Lower lobe of right lung (tissue), 2 donors: ENCODE results near the gene CEND1. TPM values are rescaled to one million over a fixed set of nuclear protein-coding genes. Genes with fewer than 3 reads are reported as not detected.

ENCODE experiments used
- ATAC-seq, 2 donors: fragments of 200-7000 bp; cut with Tn5 transposase; one replicate each; pipeline ENCODE4 v1.9.1; 2020 to 2022; ENCODE audit warnings: mild to moderate bottlenecking in 2 of 2, moderate library complexity in 2 of 2
- DNase-seq: peaks from one replicate; pipeline ENCODE4 v3.0.0-alpha.2; 2020
- H3K27ac ChIP-seq: fragments of 200-600 bp; one replicate; pipeline ENCODE4 v1.8.0; 2022
- H3K27me3 ChIP-seq: fragments of 200-600 bp; one replicate; pipeline ENCODE4 v1.8.0; 2022; ENCODE audit warnings: low read depth
- H3K36me3 ChIP-seq: fragments of 200-600 bp; one replicate; pipeline ENCODE4 v1.8.0; 2022; ENCODE audit warnings: mild to moderate bottlenecking
- H3K4me1 ChIP-seq: fragments of 200-600 bp; one replicate; pipeline ENCODE4 v1.8.0; 2022
- H3K4me3 ChIP-seq: fragments of 200-600 bp; one replicate; pipeline ENCODE4 v1.8.0; 2022; ENCODE audit warnings: mild to moderate bottlenecking
- H3K9me3 ChIP-seq: fragments of 200-600 bp; one replicate; pipeline ENCODE4 v1.8.0; 2022
- CTCF ChIP-seq: fragments of 200-600 bp; IDR thresholded peaks from one replicate; pipeline ENCODE4 v1.8.0; 2022; ENCODE audit warnings: antibody characterized with exemption, mild to moderate bottlenecking
- intact Hi-C: fragments of 100-400 bp; cut with DNase I; formaldehyde crosslinking; loops from one replicate; pipeline ENCODE4 v1.11.0; 2022
- total RNA-seq: library from RNA; stranded (reverse); fragmentation: NEBNext Ultra II Directional; extraction: Animal tissue kit (Norgen Biotek cat#: 25700); gene quantifications from one replicate; pipeline ENCODE4 v1.2.1, GENCODE V29; 2021
- donor health status: DM: no; HTN: yes; CAD: no; lungs with severe emphysema.

CEND1 gene
- total RNA-seq, 1 donor from 2014 or later = not detected

GRCh38 chr11:836700-837099 is 46.8 kb upstream of the CEND1 start:
- DNase-seq = no peak
- intact Hi-C loops = no loop called here
- no peak for TF ChIP-seq CTCF
- ATAC-seq = no peak
- H3K36me3 ChIP-seq = peaks cover 52% of the 10 kb centered on the region
- H3K9me3 ChIP-seq = no peaks in the 10 kb centered on the region
- no peak overlapping the region for H3K27ac ChIP-seq
- H3K4me3 ChIP-seq = no peak overlapping the region
- H3K27me3 ChIP-seq = no peaks in the 10 kb centered on the region
- peaks cover 76% of the 10 kb centered on the region for H3K4me1 ChIP-seq

GRCh38 chr11:836274-836673 is 46.4 kb upstream of the CEND1 start:
- H3K27ac ChIP-seq = no peak overlapping the region
- DNase-seq = no peak
- peaks cover 52% of the 10 kb centered on the region for H3K36me3 ChIP-seq

GRCh38 chr11:834371-835316 is 44.8 kb upstream of the CEND1 start:
- H3K4me3 ChIP-seq = peak overlapping the region; percentile 85
- H3K27ac ChIP-seq = peak overlapping the region; percentile 91
- ATAC-seq = peak; percentile 72 to 77
- intact Hi-C loops = no loop called here
- no peak for TF ChIP-seq CTCF
- no peaks in the 10 kb centered on the region for H3K9me3 ChIP-seq
- peak; percentile 85 for DNase-seq
- peaks cover 39% of the 10 kb centered on the region for H3K36me3 ChIP-seq
- H3K4me1 ChIP-seq = peaks cover 76% of the 10 kb centered on the region
- H3K27me3 ChIP-seq = no peaks in the 10 kb centered on the region

More at GRCh38 chr11:836274-836673, 46.4 kb upstream of the CEND1 start:
- TF ChIP-seq CTCF = no peak
- intact Hi-C loops = no loop called here
- no peak for ATAC-seq
- Histone ChIP-seq H3K9me3 (no peaks in the 10 kb centered on the region), H3K27me3 (no peaks in the 10 kb centered on the region), H3K4me1 (peaks cover 76% of the 10 kb centered on the region), H3K4me3 (no peak overlapping the region)

- intact Hi-C loops = no loop called here
- no peak for DNase-seq
Measured at GRCh38 chr11:833849-834311, 44.0 kb upstream of the CEND1 start.

More at GRCh38 chr11:833849-834311, 44.0 kb upstream of the CEND1 start:
- H3K4me3 ChIP-seq = peak overlapping the region; percentile 85
- H3K27me3 ChIP-seq = no peaks in the 10 kb centered on the region
- peaks cover 32% of the 10 kb centered on the region for H3K36me3 ChIP-seq
- H3K27ac ChIP-seq = peak overlapping the region; percentile 91
- H3K9me3 ChIP-seq = no peaks in the 10 kb centered on the region
- H3K4me1 ChIP-seq = peaks cover 77% of the 10 kb centered on the region
- no peak for ATAC-seq
- TF ChIP-seq CTCF = no peak
